H1 (cell line): ENCODE measurements around the gene IRX4. TPM values are rescaled to one million over a fixed set of nuclear protein-coding genes. Genes with fewer than 3 reads are reported as not detected.

Experiments used
- EGR1 ChIP-seq: IDR thresholded peaks from 2 replicates; pipeline ENCODE4 v1.6.1; 2011; ENCODE audit warnings: low read depth, low read length, borderline replicate concordance
- EP300 ChIP-seq, 2 experiments: IDR thresholded peaks; 1 replicate in 1 of 2; 2 replicates in 1 of 2; pipeline ENCODE4 v1.6.1; 2011 to 2012; ENCODE audit warnings: low read depth in 2 of 2, low read length in 2 of 2, mild to moderate bottlenecking in 2 of 2, borderline replicate concordance in 1 of 2, inconsistent platforms in 1 of 2, moderate library complexity in 1 of 2
- GTF2F1 ChIP-seq: IDR thresholded peaks from 2 replicates; pipeline ENCODE4 v1.6.1; 2012; ENCODE audit warnings: low read depth, low read length, improper control_type of control experiment, borderline replicate concordance
- JUND ChIP-seq: IDR thresholded peaks from 2 replicates; pipeline ENCODE4 v1.6.1; 2011; ENCODE audit warnings: mild to moderate bottlenecking, improper control_type of control experiment, low read length
- SIN3A ChIP-seq, 2 experiments: IDR thresholded peaks in 1 of 2; conservative IDR thresholded peaks in 1 of 2; 2 replicates each; pipeline ENCODE4 v1.6.1; 2011 to 2012; ENCODE audit warnings: low read length in 2 of 2, improper control_type of control experiment in 1 of 2, low read depth in 1 of 2, mild to moderate bottlenecking in 1 of 2
- SIX5 ChIP-seq: IDR thresholded peaks from 2 replicates; pipeline ENCODE4 v1.6.1; 2011; ENCODE audit warnings: mild to moderate bottlenecking, low read depth, low read length
- polyA plus RNA-seq, 7 experiments: library from polyadenylated mRNA; depleted of rRNA in 3 of 7; stranded (reverse) in 5 of 7; unstranded in 2 of 7; fragments of >200 nt in 5 of 7; fragments of 200-250 nt in 2 of 7; gene quantifications; 1 replicate in 5 of 7; 2 replicates in 1 of 7; 4 replicates in 1 of 7; pipeline versions ENCODE4 v1.2.1 to v1.2.3, GENCODE V29; 2011 to 2013; ENCODE audit warnings: missing spikeins in 2 of 7, mixed read lengths in 2 of 7
- total RNA-seq: library from RNA; stranded (reverse); fragmentation: NEBNext Ultra II Directional; extraction: Animal tissue kit (Norgen Biotek cat#: 25700); gene quantifications from 2 replicates; pipeline ENCODE4 v1.2.1, GENCODE V29; 2021

IRX4 gene
- total and polyA plus RNA-seq, 2 of the 8 experiments (the other 6 are each of a cell fraction or from before 2014, with no cell fraction given): 0.45 to 1.2 TPM

DNA sequence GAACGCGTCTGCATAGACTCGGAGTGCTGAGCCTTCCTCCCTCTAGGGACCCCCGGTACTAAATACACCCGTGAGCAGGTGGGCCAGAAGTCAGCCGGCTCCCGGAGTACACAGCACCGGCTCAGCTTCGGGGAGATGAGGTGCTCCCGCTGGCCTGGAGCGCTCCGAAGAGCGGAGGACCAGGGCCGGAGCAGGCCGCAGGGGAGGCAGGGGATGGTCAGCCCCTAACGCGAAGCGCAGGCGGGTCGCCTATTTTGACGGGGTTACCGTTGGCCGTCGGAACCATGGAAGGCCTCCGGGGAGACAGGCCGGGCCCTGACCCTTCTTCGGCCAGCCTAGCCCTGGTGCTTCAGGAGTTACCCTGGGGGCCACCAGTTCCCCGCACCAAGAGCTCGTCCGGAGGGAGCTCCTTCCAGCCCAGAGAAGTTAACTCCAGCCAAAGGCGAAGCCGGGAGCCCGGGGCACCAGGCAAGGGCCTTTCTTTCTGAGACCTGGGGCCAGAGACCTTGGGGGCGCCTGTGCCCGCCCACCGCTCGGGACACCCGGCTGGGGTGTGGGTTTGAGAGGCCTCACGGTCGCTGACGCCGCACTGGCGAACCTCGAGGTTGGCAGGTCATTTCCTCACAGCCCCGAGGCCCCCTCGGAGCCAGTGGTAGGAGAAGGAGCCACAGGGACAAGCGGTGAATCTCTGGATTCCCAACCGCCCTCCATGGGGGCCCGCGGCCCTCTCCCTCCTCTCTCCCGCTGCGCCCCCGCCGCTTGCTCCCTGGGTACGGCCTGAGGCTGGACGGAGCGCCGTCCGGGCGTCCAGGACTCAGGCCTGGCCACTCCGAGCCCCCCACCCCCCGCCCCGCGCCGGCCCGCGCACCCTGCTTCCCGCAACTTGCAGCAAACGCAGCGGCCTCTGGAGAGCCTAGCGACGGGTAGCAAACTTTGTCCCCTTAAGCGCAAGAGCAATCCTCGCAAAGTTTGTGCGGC is 3.4 kb upstream of the IRX4 start (continued):
- TF ChIP-seq SIX5: no peak
- TF ChIP-seq EP300 (IDR thresholded peaks at IDR 0.05; ENCODE audit: borderline replicate concordance in 1 of 2, low read depth in 2 of 2, low read length in 2 of 2): no peak
- TF ChIP-seq JUND: no peak
- TF ChIP-seq GTF2F1: no peak
- no peak for TF ChIP-seq SIN3A (conservative IDR thresholded peaks at IDR 0.05 in 1 of 2, IDR thresholded peaks at IDR 0.05 in 1 of 2; ENCODE audit: low read depth in 1 of 2, low read length in 2 of 2)
- TF ChIP-seq EGR1: no peak
